ENCODE measurements around the gene RAB40B.

Gene RAB40B

GRCh38 chr17:82668024-82668630 is 30.4 kb downstream of the RAB40B start:
- peak overlapping the region; percentile 34 for H3K27ac Mint-ChIP-seq
- no peak for ATAC-seq
- peaks cover 15% of the 10 kb centered on the region for H3K4me1 Mint-ChIP-seq
- H3K4me3 Mint-ChIP-seq = no peak overlapping the region
- no peak for DNase-seq (ENCODE audit: low spot score in 2 of 2)
- no peaks in the 10 kb centered on the region for H3K36me3 Mint-ChIP-seq
- H3K9me3 Mint-ChIP-seq = no peaks in the 10 kb centered on the region

GRCh38 chr17:82667668-82668000 is 30.9 kb downstream of the RAB40B start:
- Mint-ChIP-seq H3K27ac (no peak overlapping the region), H3K4me3 (no peak overlapping the region), H3K36me3 (no peaks in the 10 kb centered on the region), H3K9me3 (no peaks in the 10 kb centered on the region), H3K4me1 (peaks cover 15% of the 10 kb centered on the region)
- no peak for DNase-seq (ENCODE audit: low spot score in 2 of 2)
- ATAC-seq = no peak

- ATAC-seq (no peak), DNase-seq (ENCODE audit: low spot score in 2 of 2) (no peak)
- no peaks in the 10 kb centered on the region for H3K36me3 Mint-ChIP-seq
- H3K4me3 Mint-ChIP-seq = no peak overlapping the region
- no peak overlapping the region for H3K27ac Mint-ChIP-seq
- H3K9me3 Mint-ChIP-seq = no peaks in the 10 kb centered on the region
- peaks cover 15% of the 10 kb centered on the region for H3K4me1 Mint-ChIP-seq
These were observed 31.4 kb downstream of the RAB40B start for GRCh38 chr17:82666931-82667667.

GRCh38 chr17:82665891-82666290 is 32.6 kb downstream of the RAB40B start:
- no peaks in the 10 kb centered on the region for H3K9me3 Mint-ChIP-seq
- ATAC-seq (no peak), DNase-seq (ENCODE audit: low spot score in 2 of 2) (no peak)
- peaks cover 9% of the 10 kb centered on the region for H3K4me1 Mint-ChIP-seq
- H3K36me3 Mint-ChIP-seq = no peaks in the 10 kb centered on the region
- no peak overlapping the region for H3K4me3 Mint-ChIP-seq
- H3K27ac Mint-ChIP-seq = no peak overlapping the region

GRCh38 chr17:82665217-82665616 is 33.3 kb downstream of the RAB40B start:
- Mint-ChIP-seq H3K4me1 (peaks cover 8% of the 10 kb centered on the region), H3K9me3 (no peaks in the 10 kb centered on the region), H3K27ac (no peak overlapping the region), H3K36me3 (no peaks in the 10 kb centered on the region), H3K4me3 (no peak overlapping the region)
- no peak for ATAC-seq
- DNase-seq (ENCODE audit: low spot score in 2 of 2) = no peak

- no peaks in the 10 kb centered on the region for H3K9me3 Mint-ChIP-seq
- H3K27ac Mint-ChIP-seq = no peak overlapping the region
- ATAC-seq (no peak), DNase-seq (ENCODE audit: low spot score in 2 of 2) (no peak)
- no peak overlapping the region for H3K4me3 Mint-ChIP-seq
- H3K4me1 Mint-ChIP-seq = peaks cover 8% of the 10 kb centered on the region
- H3K36me3 Mint-ChIP-seq = no peaks in the 10 kb centered on the region
These were observed 33.8 kb downstream of the RAB40B start for GRCh38 chr17:82664701-82665182.

GRCh38 chr17:82664276-82664575 is 34.3 kb downstream of the RAB40B start:
- Mint-ChIP-seq H3K27ac (no peak overlapping the region), H3K9me3 (no peaks in the 10 kb centered on the region), H3K36me3 (no peaks in the 10 kb centered on the region), H3K4me3 (no peak overlapping the region), H3K4me1 (peaks cover 8% of the 10 kb centered on the region)
- ATAC-seq = no peak
- DNase-seq (ENCODE audit: low spot score in 2 of 2) = no peak

- Mint-ChIP-seq H3K4me1 (peaks cover 5% of the 10 kb centered on the region), H3K9me3 (no peaks in the 10 kb centered on the region), H3K36me3 (no peaks in the 10 kb centered on the region), H3K4me3 (no peak overlapping the region), H3K27ac (no peak overlapping the region)
- no peak for ATAC-seq
- DNase-seq (ENCODE audit: low spot score in 2 of 2) = no peak
These were observed 34.9 kb downstream of the RAB40B start for GRCh38 chr17:82663381-82664275.

GRCh38 chr17:82662711-82663261 is 35.7 kb downstream of the RAB40B start:
- ATAC-seq (no peak), DNase-seq (ENCODE audit: low spot score in 2 of 2) (no peak)
- H3K4me1 Mint-ChIP-seq = no peaks in the 10 kb centered on the region
- no peaks in the 10 kb centered on the region for H3K9me3 Mint-ChIP-seq
- H3K27ac Mint-ChIP-seq = no peak overlapping the region
- H3K4me3 Mint-ChIP-seq = no peak overlapping the region
- H3K36me3 Mint-ChIP-seq = no peaks in the 10 kb centered on the region

GRCh38 chr17:82661717-82662683 is 36.5 kb downstream of the RAB40B start:
- no peaks in the 10 kb centered on the region for H3K4me1 Mint-ChIP-seq
- H3K4me3 Mint-ChIP-seq = no peak overlapping the region
- no peak for DNase-seq (ENCODE audit: low spot score in 2 of 2)
- ATAC-seq = no peak
- no peaks in the 10 kb centered on the region for H3K36me3 Mint-ChIP-seq
- H3K27ac Mint-ChIP-seq = no peak overlapping the region
- H3K9me3 Mint-ChIP-seq = no peaks in the 10 kb centered on the region

- no peak for ATAC-seq
- no peaks in the 10 kb centered on the region for H3K4me1 Mint-ChIP-seq
- H3K9me3 Mint-ChIP-seq = no peaks in the 10 kb centered on the region
- no peak overlapping the region for H3K27ac Mint-ChIP-seq
- no peaks in the 10 kb centered on the region for H3K36me3 Mint-ChIP-seq
- H3K4me3 Mint-ChIP-seq = no peak overlapping the region
- DNase-seq (ENCODE audit: low spot score in 2 of 2) = no peak
These were observed 38.6 kb downstream of the RAB40B start for GRCh38 chr17:82659886-82660285.

- no peak for DNase-seq (ENCODE audit: low spot score in 2 of 2)
- no peaks in the 10 kb centered on the region for H3K4me1 Mint-ChIP-seq
- ATAC-seq = no peak
- no peak overlapping the region for H3K27ac Mint-ChIP-seq
- H3K4me3 Mint-ChIP-seq = no peak overlapping the region
- H3K9me3 Mint-ChIP-seq = no peaks in the 10 kb centered on the region
- H3K36me3 Mint-ChIP-seq = no peaks in the 10 kb centered on the region
These were observed 39.6 kb downstream of the RAB40B start for GRCh38 chr17:82658796-82659452.

GRCh38 chr17:82658331-82658730 is 40.2 kb downstream of the RAB40B start:
- ATAC-seq (no peak), DNase-seq (ENCODE audit: low spot score in 2 of 2) (no peak)
- H3K27ac Mint-ChIP-seq = no peak overlapping the region
- H3K36me3 Mint-ChIP-seq = no peaks in the 10 kb centered on the region
- H3K9me3 Mint-ChIP-seq = no peaks in the 10 kb centered on the region
- no peak overlapping the region for H3K4me3 Mint-ChIP-seq
- H3K4me1 Mint-ChIP-seq = no peaks in the 10 kb centered on the region

GRCh38 chr17:82657926-82658325 is 40.6 kb downstream of the RAB40B start:
- H3K4me1 Mint-ChIP-seq = no peaks in the 10 kb centered on the region
- H3K27ac Mint-ChIP-seq = no peak overlapping the region
- no peaks in the 10 kb centered on the region for H3K36me3 Mint-ChIP-seq
- H3K4me3 Mint-ChIP-seq = no peak overlapping the region
- no peaks in the 10 kb centered on the region for H3K9me3 Mint-ChIP-seq
- no peak for DNase-seq (ENCODE audit: low spot score in 2 of 2)
- no peak for ATAC-seq

All from stimulated activated effector memory CD8-positive, alpha-beta T cell treated with anti-CD3 and anti-CD28 coated beads, Interleukin-12 subunit alpha, Interleukin-12 subunit beta, amount 100 ng/mL, for 72 hours (primary cell).